GM21825 (cell line): ENCODE results near the gene BZW1.

Source experiments
- ATAC-seq: cut with Tn5 transposase; IDR thresholded peaks from one replicate; pipeline ENCODE4 v1.9.1; 2021; ENCODE audit warnings: mild to moderate bottlenecking, moderate library complexity; ENCODE audit not compliant: unreplicated experiment

Gene BZW1

DNA sequence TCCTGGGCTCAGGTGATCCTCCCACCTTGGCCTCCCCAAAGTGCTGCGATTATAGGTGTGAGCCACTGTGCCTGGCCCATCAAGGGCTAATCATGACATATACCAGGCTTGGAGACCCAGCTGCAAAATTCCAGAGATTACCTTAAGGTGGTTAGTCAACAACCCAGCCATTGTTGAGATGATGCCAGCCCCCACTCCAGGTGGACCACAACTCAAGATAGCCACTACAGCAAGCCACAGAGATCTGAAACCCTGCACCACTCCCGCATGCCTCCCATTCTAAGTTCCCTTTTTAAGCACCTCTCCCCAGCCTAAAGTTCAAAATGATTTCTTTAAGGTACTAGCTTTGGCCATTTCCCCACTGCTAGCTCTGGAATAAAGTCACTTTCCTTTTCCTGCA is 57.3 kb downstream of the BZW1 start:
- ATAC-seq, result no peak

- no peak for ATAC-seq
Measured at GRCh38 chr2:200871151-200871550, 59.4 kb downstream of the BZW1 start.

DNA sequence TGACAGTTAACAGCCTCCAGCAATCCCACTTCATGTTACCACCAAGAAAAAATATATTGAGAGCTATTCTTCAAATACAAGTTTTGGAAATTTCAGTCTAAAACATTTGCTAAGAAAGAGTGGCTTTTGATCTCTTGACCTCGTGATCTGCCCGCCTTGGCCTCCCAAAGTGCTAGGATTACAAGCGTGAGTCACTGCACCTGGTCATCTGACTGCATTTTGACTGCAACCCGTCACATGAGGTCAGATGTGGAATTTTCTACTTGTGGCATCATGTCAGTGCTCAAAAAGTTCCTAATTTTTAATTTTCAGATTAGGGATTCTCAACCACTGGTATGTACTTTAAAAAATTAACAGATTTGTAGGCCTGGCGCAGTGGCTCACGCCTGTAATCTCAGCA is 61.9 kb downstream of the BZW1 start:
- no peak for ATAC-seq
